GM21723 (cell line): ENCODE results near the gene CENPC.

Experiments
- ATAC-seq: cut with Tn5 transposase; IDR thresholded peaks from one replicate; pipeline ENCODE4 v1.9.1; 2021; ENCODE audit warnings: mild to moderate bottlenecking, moderate library complexity; ENCODE audit not compliant: unreplicated experiment

The CENPC gene, protein sequence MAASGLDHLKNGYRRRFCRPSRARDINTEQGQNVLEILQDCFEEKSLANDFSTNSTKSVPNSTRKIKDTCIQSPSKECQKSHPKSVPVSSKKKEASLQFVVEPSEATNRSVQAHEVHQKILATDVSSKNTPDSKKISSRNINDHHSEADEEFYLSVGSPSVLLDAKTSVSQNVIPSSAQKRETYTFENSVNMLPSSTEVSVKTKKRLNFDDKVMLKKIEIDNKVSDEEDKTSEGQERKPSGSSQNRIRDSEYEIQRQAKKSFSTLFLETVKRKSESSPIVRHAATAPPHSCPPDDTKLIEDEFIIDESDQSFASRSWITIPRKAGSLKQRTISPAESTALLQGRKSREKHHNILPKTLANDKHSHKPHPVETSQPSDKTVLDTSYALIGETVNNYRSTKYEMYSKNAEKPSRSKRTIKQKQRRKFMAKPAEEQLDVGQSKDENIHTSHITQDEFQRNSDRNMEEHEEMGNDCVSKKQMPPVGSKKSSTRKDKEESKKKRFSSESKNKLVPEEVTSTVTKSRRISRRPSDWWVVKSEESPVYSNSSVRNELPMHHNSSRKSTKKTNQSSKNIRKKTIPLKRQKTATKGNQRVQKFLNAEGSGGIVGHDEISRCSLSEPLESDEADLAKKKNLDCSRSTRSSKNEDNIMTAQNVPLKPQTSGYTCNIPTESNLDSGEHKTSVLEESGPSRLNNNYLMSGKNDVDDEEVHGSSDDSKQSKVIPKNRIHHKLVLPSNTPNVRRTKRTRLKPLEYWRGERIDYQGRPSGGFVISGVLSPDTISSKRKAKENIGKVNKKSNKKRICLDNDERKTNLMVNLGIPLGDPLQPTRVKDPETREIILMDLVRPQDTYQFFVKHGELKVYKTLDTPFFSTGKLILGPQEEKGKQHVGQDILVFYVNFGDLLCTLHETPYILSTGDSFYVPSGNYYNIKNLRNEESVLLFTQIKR

GRCh38 chr4:67545199-67546003 is at the start of gene CENPC:
CENPC (minus strand) TSS chr4:67545503; CDS start chr4:67545355, 148 bp downstream.
- peak; percentile 95 for ATAC-seq

DNA sequence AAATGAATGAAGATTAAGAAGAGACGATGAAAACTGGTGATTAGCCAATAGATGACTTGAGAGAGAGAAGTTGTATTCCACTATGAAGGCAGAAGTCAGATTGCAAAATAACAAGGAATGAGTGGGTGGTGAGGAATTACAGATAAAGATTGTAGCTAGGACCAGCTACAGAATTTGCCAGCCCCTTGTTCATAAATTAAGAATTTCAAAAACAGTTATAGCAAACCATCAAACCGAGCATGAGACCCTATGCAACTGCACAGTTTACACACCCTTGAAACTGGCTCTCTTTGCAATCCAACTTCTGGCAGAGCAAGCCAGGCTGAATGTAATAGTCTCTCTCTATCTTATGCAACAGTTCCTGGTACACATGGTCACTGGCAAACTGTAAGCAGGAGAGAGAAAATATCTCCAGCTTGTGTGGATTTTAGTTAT is 48.5 kb upstream of the CENPC start:
- ATAC-seq = no peak

DNA sequence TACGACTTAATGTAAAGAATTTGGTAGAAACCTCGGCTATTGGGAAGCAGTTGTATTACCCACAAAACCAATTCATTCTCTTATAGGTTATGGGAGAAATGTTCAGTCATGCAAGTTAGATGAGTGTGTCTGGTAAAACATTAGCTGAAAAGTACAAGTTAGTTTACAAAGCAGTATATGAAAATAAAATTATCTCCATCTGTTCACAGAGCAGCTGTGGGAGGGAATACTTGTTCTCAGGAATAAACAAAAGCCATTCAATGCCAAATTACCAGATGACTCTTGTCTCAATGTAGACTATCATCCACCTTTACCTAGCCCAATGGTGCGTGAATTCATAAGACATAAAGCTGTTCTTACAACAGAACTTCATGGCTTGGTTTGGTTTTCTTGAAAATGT is 41.9 kb upstream of the CENPC start:
- no peak for ATAC-seq

GRCh38 chr4:67584496-67584895 is 39.2 kb upstream of the CENPC start:
- ATAC-seq = no peak

- ATAC-seq = no peak
Observed at GRCh38 chr4:67581913-67582312, 36.6 kb upstream of the CENPC start.

DNA sequence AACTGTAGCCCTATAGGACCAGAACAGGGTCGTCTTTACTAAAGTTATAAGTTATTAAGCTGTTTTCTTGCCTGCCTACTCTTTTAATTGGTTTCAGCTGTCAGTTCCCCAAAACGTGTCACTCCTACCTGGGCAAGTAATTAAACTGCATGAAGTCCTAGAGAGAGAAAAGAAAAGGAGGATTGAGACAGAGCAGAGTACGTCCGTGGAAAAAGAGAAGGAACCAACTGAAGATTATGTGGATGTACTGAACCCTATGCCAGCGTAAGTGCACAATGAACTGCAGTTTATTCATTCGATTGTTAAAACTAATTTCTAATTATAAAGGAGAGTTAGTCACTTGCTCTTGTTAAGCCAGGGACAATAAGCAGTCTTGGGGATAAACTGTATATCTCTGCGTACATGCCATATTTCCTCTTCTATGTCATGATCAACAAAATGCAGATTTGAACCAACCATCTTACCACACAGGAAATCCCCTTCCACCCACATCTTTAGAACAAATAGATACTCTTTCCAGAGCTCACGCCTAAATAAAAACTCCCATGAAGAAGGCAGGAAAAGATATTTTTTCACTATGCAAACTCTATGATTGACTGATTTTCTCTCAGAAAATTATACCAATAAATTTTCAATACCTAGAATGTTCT is 36.0 kb upstream of the CENPC start:
- ATAC-seq = peak; percentile 51

GRCh38 chr4:67580577-67580976 is 35.3 kb upstream of the CENPC start:
- peak; percentile 26 for ATAC-seq

DNA sequence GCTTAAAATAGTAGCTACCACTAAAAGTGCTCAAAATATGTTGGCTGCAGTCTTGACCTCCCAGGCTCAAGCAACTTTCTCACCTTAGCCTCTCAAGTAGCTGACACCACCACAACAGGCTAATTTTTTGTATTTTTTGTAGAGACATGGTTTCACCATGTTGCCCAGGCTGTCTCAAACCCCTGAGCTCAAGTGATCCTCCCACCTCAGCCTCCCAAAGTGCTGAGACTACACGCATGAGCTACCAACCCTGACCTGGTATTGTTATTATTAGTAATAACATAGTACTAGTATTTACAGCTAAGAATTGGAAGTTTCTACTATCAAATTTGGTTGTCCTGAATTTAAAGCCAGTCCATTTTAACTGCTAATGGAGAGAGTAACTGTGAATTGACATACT is 31.2 kb upstream of the CENPC start:
- ATAC-seq = peak; percentile 46

DNA sequence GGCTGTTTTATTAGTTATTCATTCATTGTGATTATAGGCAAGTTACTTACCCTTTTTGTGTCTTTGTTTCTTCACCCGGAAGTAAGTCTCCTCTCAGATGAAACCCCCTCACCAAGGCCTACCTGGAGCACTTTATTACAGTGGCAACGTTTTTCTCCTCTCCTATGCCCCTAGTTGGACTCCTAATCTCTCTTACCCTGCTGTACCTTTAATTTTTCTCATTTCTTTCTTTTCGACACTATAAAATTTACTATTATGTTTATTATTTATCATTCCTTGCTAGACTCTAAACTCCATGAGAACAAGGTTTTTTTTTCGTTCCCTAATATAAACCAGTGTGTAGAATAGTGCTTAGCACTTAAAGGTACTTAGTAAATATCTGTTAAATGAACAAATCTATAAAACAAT is 30.8 kb upstream of the CENPC start:
- no peak for ATAC-seq

GRCh38 chr4:67575232-67576058 is 30.1 kb upstream of the CENPC start:
- ATAC-seq = peak; percentile 92

DNA sequence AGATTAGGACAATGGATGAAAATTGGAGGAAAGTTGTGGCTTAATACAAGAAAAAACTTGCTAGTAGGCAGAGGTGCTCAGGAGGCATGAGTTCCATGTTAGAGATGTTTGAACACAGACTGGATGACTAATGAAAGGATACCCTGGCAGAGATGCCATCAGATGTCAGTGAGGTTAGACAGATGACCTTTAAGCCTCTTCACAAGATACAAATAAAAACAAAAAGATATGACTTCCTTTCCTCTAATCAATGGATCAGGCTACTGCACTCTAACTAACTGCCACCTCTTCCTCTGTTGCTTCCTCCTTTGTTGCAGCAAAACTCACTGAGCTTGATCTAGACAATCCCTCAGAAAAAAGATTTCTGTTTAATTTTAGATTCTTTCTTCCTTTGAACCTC is 27.9 kb upstream of the CENPC start:
- no peak for ATAC-seq

DNA sequence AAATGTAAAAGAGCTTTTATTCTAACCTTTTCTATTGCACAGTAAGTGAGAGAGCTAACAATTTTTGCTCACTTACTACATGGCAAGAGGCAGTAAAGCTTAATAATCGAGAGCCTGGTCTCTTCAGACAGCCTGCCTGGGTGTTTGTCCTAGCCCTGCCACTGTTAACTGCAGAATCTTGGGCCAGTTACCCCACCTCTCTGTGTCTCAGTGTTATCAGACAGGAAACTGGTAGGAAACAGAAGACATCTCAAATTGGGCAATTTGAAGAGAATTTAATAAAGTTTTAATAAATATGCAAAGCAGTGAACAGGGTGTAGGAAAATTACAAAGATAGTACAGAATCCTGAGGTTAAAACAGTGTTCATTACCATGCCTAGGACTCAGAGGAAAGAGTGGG is 26.7 kb upstream of the CENPC start:
- no peak for ATAC-seq

GRCh38 chr4:67570537-67570936 is 25.2 kb upstream of the CENPC start:
- ATAC-seq = no peak

DNA sequence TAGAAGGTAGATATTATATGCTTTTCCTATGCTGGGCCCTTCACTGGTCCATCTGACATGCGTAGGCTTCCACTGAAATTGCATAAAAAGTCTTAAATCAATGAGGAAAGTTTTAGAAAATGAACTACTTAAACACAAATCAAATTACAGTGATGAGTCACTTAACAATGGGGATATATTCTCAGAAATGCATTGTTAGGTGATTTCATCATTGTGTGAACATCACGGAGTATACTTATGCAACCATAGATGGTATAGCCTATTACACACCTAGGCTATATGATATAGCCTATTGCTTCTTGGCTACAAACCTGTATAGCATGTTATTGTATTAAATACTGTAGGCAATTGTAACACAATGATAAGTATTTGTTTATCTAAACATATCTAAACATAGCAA is 23.5 kb upstream of the CENPC start:
- no peak for ATAC-seq

- no peak for ATAC-seq
Observed at GRCh38 chr4:67566335-67566734, 21.0 kb upstream of the CENPC start.

- no peak for ATAC-seq
Observed at GRCh38 chr4:67565284-67565683, 20.0 kb upstream of the CENPC start.

DNA sequence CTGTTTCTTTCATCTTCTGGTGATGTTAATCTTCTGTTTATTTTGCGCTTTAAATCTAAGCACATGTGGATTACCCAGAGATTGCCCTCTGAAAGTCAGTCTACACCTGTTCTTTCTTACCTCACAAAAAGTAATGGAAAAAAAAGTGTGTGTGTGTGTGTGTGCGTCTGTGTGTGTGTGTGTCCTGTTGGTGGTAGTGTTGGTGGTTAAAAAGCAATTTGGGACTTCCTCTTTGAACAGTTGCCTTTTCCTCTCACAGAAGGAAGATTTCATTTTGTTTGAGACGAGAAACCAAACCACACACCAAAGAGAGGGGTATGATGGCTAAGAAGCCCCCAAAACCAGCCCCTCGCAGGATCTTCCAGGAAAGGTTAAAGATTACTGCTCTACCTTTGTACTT is 13.2 kb upstream of the CENPC start, which contains the start of gene STAP1:
TSS of gene STAP1 (plus strand) at position 235 of the 400 bp plus-strand sequence. CDS start at position 318, 83 bp downstream.
- ATAC-seq = peak; percentile 77

DNA sequence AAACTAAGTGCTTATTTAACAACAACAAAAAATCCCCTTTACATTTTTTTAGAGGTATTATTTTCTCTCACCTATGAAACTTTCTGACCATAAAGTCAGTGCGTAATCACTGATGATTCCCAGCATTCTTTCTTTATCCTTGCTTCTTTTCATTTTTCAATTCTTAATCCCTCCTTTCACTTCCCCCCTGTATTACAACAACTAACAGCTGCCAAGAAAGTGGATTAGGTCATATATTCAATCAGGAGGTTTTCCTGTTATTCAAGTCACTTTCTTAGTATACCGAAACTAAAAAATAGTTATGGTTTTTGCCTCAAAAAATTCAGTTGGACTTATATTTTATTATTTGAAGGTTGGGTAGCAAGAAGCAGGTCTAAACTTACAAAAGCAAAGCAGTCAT is 11.1 kb upstream of the CENPC start:
- no peak for ATAC-seq

DNA sequence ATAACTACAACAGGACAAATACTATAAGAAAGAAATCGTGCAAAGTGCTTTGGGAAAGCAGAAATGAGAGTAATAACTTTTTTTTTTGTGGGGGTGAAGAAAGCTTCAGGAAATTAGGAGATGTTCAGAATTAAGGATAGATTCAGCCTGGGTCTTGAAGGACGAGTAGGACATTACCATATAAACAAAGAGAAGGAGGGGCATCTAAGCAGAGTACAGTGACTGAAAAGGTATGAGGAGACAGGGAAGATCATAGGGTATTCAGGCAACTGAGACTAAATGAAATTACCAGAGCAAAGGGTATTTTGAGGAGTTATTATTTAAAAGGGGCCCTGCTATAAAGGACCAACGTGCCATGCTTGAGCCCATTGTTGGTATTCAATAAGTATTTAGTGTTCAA is 10.1 kb upstream of the CENPC start:
- ATAC-seq = no peak
